HCT116 (cell line): ENCODE data around the gene CNTNAP2. TPM values are rescaled to one million over a fixed set of nuclear protein-coding genes. Genes with fewer than 3 reads are reported as not detected.

Experiments used
- ATAC-seq: fragments of 200-7000 bp; cut with Tn5 transposase; 2 replicates; pipeline ENCODE4 v1.9.1; 2020; ENCODE audit warnings: mild to moderate bottlenecking, moderate library complexity
- BruUV-seq: library from RNA; stranded (reverse); fragments of 400-500 nt; replicated peaks from 2 replicates; lab custom pipeline; 2021; lab: Mats Ljungman, UMichigan
- CTCF ChIA-PET: fragments of 300-600 bp; sonication (Branson Sonifier 250); formaldehyde crosslinking; loops from one replicate; lab custom pipeline; 2021; ENCODE audit warnings: antibody characterized with exemption; lab: Charles Lee
- POLR2A ChIA-PET: fragments of 300-600, 350-600 bp; sonication (Branson Sonifier 250); formaldehyde crosslinking; loops from one replicate; lab custom pipeline; 2021; ENCODE audit warnings: antibody characterized with exemption; lab: Charles Lee
- RAD21 ChIA-PET, 2 experiments: fragments of 300-600 bp; sonication (Branson Sonifier 250); formaldehyde crosslinking; loops; one replicate each; lab custom pipeline; 2023; ENCODE audit warnings: low total read pairs in 2 of 2; ENCODE audit not compliant: uncharacterized antibody in 2 of 2, unreplicated experiment in 2 of 2, low non-redundant PET in 1 of 2; lab: Charles Lee
- DNase-seq: peaks from one replicate; pipeline ENCODE4 v3.0.0-alpha.2; 2010; ENCODE audit warnings: low read depth, low spot score
- H2AFZ ChIP-seq: fragments of 200-600 bp; shearing (Covaris generic), sonication (generic); 2 replicates; pipeline ENCODE4 v1.6.1; 2017; ENCODE audit warnings: low read depth, mixed run types, mixed read lengths, antibody characterized with exemption, low read length; ENCODE audit not compliant: poor library complexity, severe bottlenecking
- H3K27ac ChIP-seq: 2 replicates; pipeline ENCODE4 v1.5.1; 2012; ENCODE audit warnings: low read depth, low read length
- H3K27me3 ChIP-seq: fragments of 200-600 bp; sonication (generic); 2 replicates; pipeline ENCODE4 v1.6.1; 2016; ENCODE audit warnings: mixed run types, low read length, mixed read lengths; ENCODE audit not compliant: insufficient read depth
- H3K36me3 ChIP-seq, 2 experiments: fragments of 200-500 bp in 1 of 2; fragments of 200-600 bp in 1 of 2; sonication (Bioruptor generic) in 1 of 2; sonication (generic) in 1 of 2; 2 replicates each; pipeline versions ENCODE4 v1.5.1 to v1.6.1; 2014 to 2016; ENCODE audit warnings: low read length in 2 of 2, inconsistent platforms in 1 of 2, mixed read lengths in 1 of 2, mixed run types in 1 of 2; ENCODE audit not compliant: insufficient read depth in 2 of 2, control insufficient read depth in 1 of 2
- H3K4me1 ChIP-seq, 2 experiments: fragments of 200-600 bp in 1 of 2; sonication (generic) in 1 of 2; 2 replicates each; pipeline versions ENCODE4 v1.5.1 to v1.6.1; 2012 to 2017; ENCODE audit warnings: low read length in 2 of 2, inconsistent platforms in 1 of 2, mild to moderate bottlenecking in 1 of 2, mixed read lengths in 1 of 2, mixed run types in 1 of 2, moderate library complexity in 1 of 2; ENCODE audit not compliant: insufficient read depth in 2 of 2, control insufficient read depth in 1 of 2
- H3K4me2 ChIP-seq: fragments of 200-600 bp; sonication (generic); 2 replicates; pipeline ENCODE4 v1.6.1; 2017; ENCODE audit warnings: mixed run types, low read length, mixed read lengths
- H3K4me3 ChIP-seq, 2 experiments: fragments of 200-600 bp in 1 of 2; sonication (generic) in 1 of 2; replicated peaks in 1 of 2; 2 replicates each; pipeline ENCODE4 v1.5.1; 2011 to 2016; ENCODE audit warnings: low read length in 2 of 2, control low read depth in 1 of 2, low read depth in 1 of 2, mild to moderate bottlenecking in 1 of 2, mixed read lengths in 1 of 2, mixed run types in 1 of 2
- H3K79me2 ChIP-seq: fragments of 200-600 bp; sonication (generic); 2 replicates; pipeline ENCODE4 v1.6.1; 2017; ENCODE audit warnings: mild to moderate bottlenecking, mixed run types, low read length, moderate library complexity, mixed read lengths; ENCODE audit not compliant: insufficient read depth
- H3K9ac ChIP-seq: fragments of 200-600 bp; sonication (generic); 2 replicates; pipeline ENCODE4 v1.6.1; 2016; ENCODE audit warnings: low read length, mixed read lengths
- H3K9me2 ChIP-seq: fragments of 200-600 bp; sonication (generic), shearing (Covaris generic); 2 replicates; pipeline ENCODE4 v1.6.1; 2017; ENCODE audit warnings: mixed run types, mild to moderate bottlenecking, moderate library complexity; ENCODE audit not compliant: insufficient read depth
- H3K9me3 ChIP-seq, 2 experiments: fragments of 200-500 bp in 1 of 2; fragments of 200-600 bp in 1 of 2; sonication (Bioruptor generic) in 1 of 2; sonication (generic) in 1 of 2; 2 replicates each; pipeline ENCODE4 v1.6.1; 2014 to 2017; ENCODE audit warnings: low read length in 2 of 2, mixed read lengths in 2 of 2, inconsistent platforms in 1 of 2, low read depth in 1 of 2, mild to moderate bottlenecking in 1 of 2, mixed run types in 1 of 2, moderate library complexity in 1 of 2; ENCODE audit not compliant: control insufficient read depth in 1 of 2, insufficient read depth in 1 of 2
- H4K20me1 ChIP-seq: fragments of 200-600 bp; sonication (generic), shearing (Covaris generic); 2 replicates; pipeline ENCODE4 v1.6.1; 2017; ENCODE audit warnings: mixed run types, mild to moderate bottlenecking, moderate library complexity; ENCODE audit not compliant: insufficient read depth
- ATF3 ChIP-seq: IDR thresholded peaks from 2 replicates; pipeline ENCODE4 v1.6.1; 2012
- CBX3 ChIP-seq: IDR thresholded peaks from 2 replicates; pipeline ENCODE4 v1.6.1; 2012; ENCODE audit warnings: low read depth
- CEBPB ChIP-seq: IDR thresholded peaks from 2 replicates; pipeline ENCODE4 v1.6.1; 2012; ENCODE audit warnings: low read depth
- CTCF ChIP-seq, 3 experiments: fragments of 200-600 bp in 1 of 3; sonication (generic) in 1 of 3; IDR thresholded peaks in 2 of 3; conservative IDR thresholded peaks in 1 of 3; 2 replicates each; pipeline ENCODE4 v1.5.1; 2012 to 2017; ENCODE audit warnings: low read depth in 2 of 3, low read length in 2 of 3, antibody characterized with exemption in 1 of 3, borderline replicate concordance in 1 of 3, control low read depth in 1 of 3, mild to moderate bottlenecking in 1 of 3, mixed read lengths in 1 of 3, mixed run types in 1 of 3, moderate library complexity in 1 of 3; ENCODE audit not compliant: insufficient read depth in 1 of 3
- EGR1 ChIP-seq: IDR thresholded peaks from 2 replicates; pipeline ENCODE4 v1.6.1; 2012; ENCODE audit warnings: low read depth
- EZH2 ChIP-seq: fragments of 200-600 bp; sonication (generic); IDR thresholded peaks from 2 replicates; pipeline ENCODE4 v1.6.1; 2017; ENCODE audit warnings: antibody characterized with exemption, mixed run types
- EZH2phosphoT487 ChIP-seq: fragments of 200-600 bp; IDR thresholded peaks from 2 replicates; pipeline ENCODE4 v1.6.1; 2018; ENCODE audit warnings: antibody characterized with exemption, borderline replicate concordance
- FOSL1 ChIP-seq: IDR thresholded peaks from 2 replicates; pipeline ENCODE4 v1.6.1; 2012; ENCODE audit warnings: low read depth
- MAX ChIP-seq: IDR thresholded peaks from 2 replicates; pipeline ENCODE4 v1.6.1; 2012
- POLR2A ChIP-seq: IDR thresholded peaks from 2 replicates; pipeline ENCODE4 v1.7.0; 2011; ENCODE audit warnings: borderline replicate concordance; ENCODE audit not compliant: insufficient read depth, insufficient read length; ENCODE audit errors: extremely low read depth
- POLR2AphosphoS5 ChIP-seq: IDR thresholded peaks from 2 replicates; pipeline ENCODE4 v1.6.1; 2011; ENCODE audit warnings: mild to moderate bottlenecking, low read depth, low read length, moderate library complexity
- RAD21 ChIP-seq: IDR thresholded peaks from 2 replicates; pipeline ENCODE4 v1.6.1; 2012; ENCODE audit warnings: low read depth, mild to moderate bottlenecking
- REST ChIP-seq: IDR thresholded peaks from 2 replicates; pipeline ENCODE4 v1.6.1; 2012; ENCODE audit warnings: low read depth
- SP1 ChIP-seq: IDR thresholded peaks from 2 replicates; pipeline ENCODE4 v1.6.1; 2012; ENCODE audit warnings: low read depth
- TCF7L2 ChIP-seq: IDR thresholded peaks from 2 replicates; pipeline ENCODE4 v1.7.0; 2011; ENCODE audit warnings: borderline replicate concordance, inconsistent platforms; ENCODE audit not compliant: insufficient read depth, insufficient read length; ENCODE audit errors: extremely low read depth
- YY1 ChIP-seq: IDR thresholded peaks from 2 replicates; pipeline ENCODE4 v1.6.1; 2011; ENCODE audit warnings: low read length, low read depth, moderate library complexity, mild to moderate bottlenecking; ENCODE audit not compliant: insufficient replicate concordance; ENCODE audit errors: extremely low read depth
- ZBTB33 ChIP-seq: IDR thresholded peaks from 2 replicates; pipeline ENCODE4 v1.6.1; 2011; ENCODE audit warnings: mild to moderate bottlenecking, low read length, moderate library complexity; ENCODE audit not compliant: insufficient replicate concordance; ENCODE audit errors: extremely low read depth
- ZFX ChIP-seq: fragments of 450-650 bp; IDR thresholded peaks from 2 replicates; pipeline ENCODE4 v1.6.1; 2017
- ZNF274 ChIP-seq: fragments of 200-500 bp; sonication (Bioruptor generic); IDR thresholded peaks from 2 replicates; pipeline ENCODE4 v1.6.1; 2014; ENCODE audit warnings: mild to moderate bottlenecking, low read depth, low read length, inconsistent platforms
- intact Hi-C: fragments of 100-400 bp; cut with micrococcal nuclease; formaldehyde crosslinking; loops from 2 replicates; pipeline ENCODE4 v1.10.0; 2022
- total RNA-seq: library from RNA; stranded (reverse); gene quantifications from one replicate; pipeline ENCODE4 v1.2.1, GENCODE V29; 2021; ENCODE audit not compliant: unreplicated experiment

The CNTNAP2 gene
- total RNA-seq, 1 experiment from 2014 or later = 0.37 TPM

GRCh38 chr7:147678943-147679342 is 1562.3 kb downstream of the CNTNAP2 start:
- no peak overlapping the region for H3K9ac ChIP-seq
- H3K79me2 ChIP-seq = no peaks in the 10 kb centered on the region
- no peak overlapping the region for H3K27ac ChIP-seq
- H3K27me3 ChIP-seq = no peaks in the 10 kb centered on the region
- BruUV-seq = no TSS peak
- intact Hi-C loops = no loop called here
- H4K20me1 ChIP-seq = no peaks in the 10 kb centered on the region
- no peaks in the 10 kb centered on the region for H3K4me1 ChIP-seq
- no peak overlapping the region for H2AFZ ChIP-seq
- no peak for DNase-seq
- CTCF ChIA-PET = no interaction called here
- ATAC-seq = no peak
- H3K4me3 ChIP-seq = no peak overlapping the region
- no peaks in the 10 kb centered on the region for H3K9me2 ChIP-seq
- H3K9me3 ChIP-seq = peaks cover 3% of the 10 kb centered on the region in 2 experiments; a peak in 1 of 4 replicates
- RAD21 ChIA-PET = no interaction called here
- POLR2A ChIA-PET = no interaction called here
- TF ChIP-seq EGR1 (no peak), ATF3 (no peak), ZBTB33 (no peak), SP1 (no peak), RAD21 (no peak), REST (no peak), POLR2A (no peak), ZFX (no peak), MAX (no peak), FOSL1 (no peak), EZH2phosphoT487 (no peak), POLR2AphosphoS5 (no peak), CTCF (IDR thresholded peaks at IDR 0.05 in 2 of 3, conservative IDR thresholded peaks at IDR 0.05 in 1 of 3; ENCODE audit: borderline replicate concordance in 1 of 3, insufficient read depth in 1 of 3, low read depth in 2 of 3, low read length in 2 of 3) (no peak), EZH2 (no peak), CBX3 (no peak), ZNF274 (no peak), TCF7L2 (no peak), CEBPB (no peak), YY1 (no peak)
- H3K36me3 ChIP-seq = no peaks in the 10 kb centered on the region
- no peak overlapping the region for H3K4me2 ChIP-seq
